22Rv1 (cell line): ENCODE results near the gene FRRS1.

Source experiments
- H3K27ac ChIP-seq: fragments of 450-650 bp; 2 replicates; pipeline ENCODE4 v1.5.1; 2017
- CTCF ChIP-seq: fragments of 450-650 bp; IDR thresholded peaks from 2 replicates; pipeline ENCODE4 v1.5.1; 2017; ENCODE audit warnings: mild to moderate bottlenecking
- ZFX ChIP-seq: fragments of 450-650 bp; IDR thresholded peaks from 2 replicates; pipeline ENCODE4 v1.6.1; 2017; ENCODE audit warnings: antibody characterized with exemption, borderline replicate concordance

FRRS1 gene

GRCh38 chr1:99782397-99782796 lies 16.0 kb upstream of the FRRS1 start:
- H3K27ac ChIP-seq, result no peak overlapping the region
- TF ChIP-seq ZFX (no peak), CTCF (no peak)

DNA sequence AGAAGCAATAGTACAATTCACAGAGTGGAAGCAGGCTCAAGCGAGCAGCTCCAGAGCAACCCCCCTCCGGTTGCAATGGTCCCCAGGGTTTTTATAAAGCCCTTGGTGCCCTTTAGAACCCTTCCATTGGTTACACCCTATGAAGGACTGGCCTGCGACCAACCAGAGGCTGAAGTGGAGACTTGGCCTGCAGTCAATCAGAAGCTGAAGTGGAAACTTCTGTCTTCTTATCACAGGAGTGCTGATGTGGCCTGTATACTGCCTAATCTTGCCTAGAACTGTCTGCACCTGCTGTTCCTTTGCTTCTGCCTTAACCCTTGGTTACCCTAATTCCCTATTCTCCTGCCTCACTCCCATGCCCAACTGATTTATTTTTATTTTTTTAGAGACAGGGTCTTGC lies 15.4 kb upstream of the FRRS1 start:
- H3K27ac ChIP-seq, result no peak overlapping the region
- TF ChIP-seq CTCF, result no peak
- no peak for TF ChIP-seq ZFX

DNA sequence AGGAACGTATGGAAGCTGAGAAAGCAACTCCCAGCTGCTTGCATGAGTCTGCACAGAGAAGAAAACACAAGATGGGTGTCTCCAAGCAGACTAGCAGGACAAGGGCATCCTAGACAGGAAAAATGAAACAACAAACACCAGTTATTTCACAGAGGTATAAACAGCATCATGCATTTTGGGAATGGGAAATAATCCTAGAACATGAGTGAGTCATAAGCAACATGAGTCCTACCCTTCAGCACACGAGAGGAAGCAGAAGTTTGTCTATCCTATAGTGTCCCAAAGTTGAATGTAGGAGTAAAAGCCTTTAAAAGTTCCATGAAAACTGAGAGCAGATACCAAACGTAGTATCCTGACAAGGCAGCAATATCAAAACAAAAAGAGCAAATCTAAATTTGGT lies 11.3 kb upstream of the FRRS1 start:
- no peak overlapping the region for H3K27ac ChIP-seq
- no peak for TF ChIP-seq CTCF
- TF ChIP-seq ZFX, result no peak

GRCh38 chr1:99776120-99776519 lies 9.7 kb upstream of the FRRS1 start:
- no peak for TF ChIP-seq CTCF
- no peak for TF ChIP-seq ZFX
- H3K27ac ChIP-seq, result no peak overlapping the region

DNA sequence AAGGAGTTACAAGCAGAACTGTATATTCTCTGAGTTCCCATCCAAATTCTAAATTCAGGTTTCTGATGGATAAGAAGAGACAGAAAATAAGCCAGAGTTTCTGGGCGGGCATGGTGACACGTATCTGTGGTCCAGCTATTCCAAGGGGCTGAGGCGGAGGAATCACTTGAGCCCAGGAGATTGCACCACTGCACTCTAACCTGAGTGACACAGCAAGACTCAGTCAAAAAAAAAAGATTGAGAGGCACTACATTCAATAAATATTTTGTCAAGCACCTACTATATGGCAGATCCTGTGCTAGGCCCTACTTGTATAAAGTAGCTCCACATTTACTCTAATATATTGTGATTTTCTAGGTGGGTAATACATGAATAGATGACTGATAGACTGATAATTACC lies 6.4 kb upstream of the FRRS1 start:
- no peak for TF ChIP-seq CTCF
- no peak for TF ChIP-seq ZFX
- no peak overlapping the region for H3K27ac ChIP-seq

DNA sequence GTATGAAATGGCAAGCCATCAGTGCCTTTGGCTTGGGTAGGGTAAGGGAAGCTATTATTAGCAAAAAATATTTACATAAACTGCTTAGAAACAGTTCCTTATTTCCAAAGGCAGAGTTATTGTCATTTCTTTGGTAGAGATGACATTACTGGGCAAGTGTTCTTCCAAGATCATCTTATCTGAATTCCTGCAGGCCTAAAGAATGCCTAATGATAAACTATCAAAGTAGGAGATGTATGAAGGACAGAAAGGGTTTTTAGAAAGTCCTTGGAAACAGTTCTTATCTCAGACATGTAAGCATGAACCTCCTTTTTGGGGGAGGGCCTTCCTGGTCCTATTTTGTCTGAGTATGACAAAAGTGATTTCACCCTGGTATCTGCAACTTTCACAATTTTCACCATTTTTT lies 5.1 kb upstream of the FRRS1 start:
- TF ChIP-seq ZFX (no peak), CTCF (no peak)
- no peak overlapping the region for H3K27ac ChIP-seq

- TF ChIP-seq ZFX (no peak), CTCF (no peak)
- H3K27ac ChIP-seq, result no peak overlapping the region
These were observed 2.2 kb upstream of the FRRS1 start for GRCh38 chr1:99768524-99769245.
